ENCODE results near the gene NTRK3.

DNA sequence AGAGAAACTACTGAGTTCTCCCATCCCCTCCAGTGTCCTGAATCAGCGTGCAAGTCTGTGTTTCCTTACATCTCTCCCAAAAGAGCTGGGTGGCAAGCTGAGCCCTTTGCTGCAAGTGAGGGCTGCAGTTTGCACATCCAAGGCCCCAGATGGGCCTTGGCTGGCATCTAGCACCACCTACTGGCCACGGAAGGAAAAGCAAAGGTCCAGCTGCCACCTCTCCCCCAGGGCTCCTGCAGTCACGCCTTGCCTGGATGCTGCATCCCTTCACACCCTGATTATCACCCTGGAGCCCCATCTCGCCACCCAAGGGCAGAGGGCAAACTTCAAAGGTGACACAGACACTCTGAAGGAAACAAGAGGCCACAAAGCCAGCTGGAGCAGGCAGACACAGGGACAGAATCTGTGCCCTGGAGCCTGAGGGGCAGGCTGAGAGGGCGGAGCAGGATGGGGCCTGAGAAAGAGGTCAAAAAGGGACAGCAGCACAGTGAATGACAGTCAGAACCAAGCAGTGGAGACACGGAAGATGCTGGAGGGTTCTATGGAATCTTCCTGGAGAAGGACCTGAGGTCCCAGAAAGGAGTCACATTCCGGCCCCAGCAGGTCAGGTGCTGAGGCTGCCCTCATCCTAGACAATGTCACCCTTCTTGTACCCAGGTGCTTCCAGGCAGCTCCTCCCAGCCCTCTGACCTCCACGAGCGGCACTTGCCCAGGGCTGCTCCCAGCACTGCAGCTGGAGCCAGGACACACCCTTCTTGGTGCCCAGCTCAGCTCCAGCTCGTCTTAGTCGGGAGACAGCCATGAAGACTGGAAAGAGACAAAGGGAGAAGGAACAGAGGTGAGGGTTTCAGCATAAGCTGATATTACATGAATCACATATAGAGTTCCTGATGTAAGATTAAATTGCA, 18.3 kb upstream of the NTRK3 start:
- TF ChIP-seq EZH2 (IDR thresholded peaks at IDR 0.05; ENCODE audit: insufficient read depth, poor library complexity, severe bottlenecking): no peak
- TF ChIP-seq EZH2phosphoT487 (IDR thresholded peaks at IDR 0.05; ENCODE audit: insufficient read depth, low read depth): no peak
